Measurements from ENCODE around the gene SF3B2. TPM values are rescaled to one million over a fixed set of nuclear protein-coding genes. Genes with fewer than 3 reads are reported as not detected.
"Not testable (repeated sequence)": the region's sequence is repeated elsewhere in the genome, so short reads cannot be mapped to it uniquely, and the experiment has no call there.

The SF3B2 gene
- total RNA-seq (2014; rRNA removed; shearing (Covaris generic)), result 172 and 177 TPM in 2 replicates

- peak; percentile 94 for DNase-seq (ENCODE audit: low spot score)
Observed at GRCh38 chr11:66051766-66052663, at the start of gene SF3B2. Gene SF3B2 (plus strand): TSS chr11:66052364. CDS start chr11:66052385, 21 bp downstream.

GRCh38 chr11:66002648-66003225, 49.4 kb upstream of the SF3B2 start:
- no peak for DNase-seq (ENCODE audit: low spot score)

GRCh38 chr11:66003291-66003690, 48.9 kb upstream of the SF3B2 start:
- DNase-seq (ENCODE audit: low spot score), result no peak

GRCh38 chr11:66004186-66004585, 48.0 kb upstream of the SF3B2 start:
- no peak for DNase-seq (ENCODE audit: low spot score)

GRCh38 chr11:66006134-66006890, 45.9 kb upstream of the SF3B2 start:
- DNase-seq (ENCODE audit: low spot score), result no peak

GRCh38 chr11:66006891-66007176, 45.3 kb upstream of the SF3B2 start:
- DNase-seq (ENCODE audit: low spot score), result no peak

- peak; percentile 39 for DNase-seq (ENCODE audit: low spot score)
Observed at GRCh38 chr11:66007201-66007634, 44.9 kb upstream of the SF3B2 start.

- DNase-seq (ENCODE audit: low spot score), result no peak
Observed at GRCh38 chr11:66008095-66008467, 44.1 kb upstream of the SF3B2 start.

- DNase-seq (ENCODE audit: low spot score), result peak; percentile 83
Observed at GRCh38 chr11:66008468-66009101, 43.6 kb upstream of the SF3B2 start.

GRCh38 chr11:66010036-66010435, 42.1 kb upstream of the SF3B2 start:
- DNase-seq (ENCODE audit: low spot score), result not testable (repeated sequence)

- DNase-seq (ENCODE audit: low spot score), result peak; percentile 75
Observed at GRCh38 chr11:66011239-66011784, 40.9 kb upstream of the SF3B2 start.

- DNase-seq (ENCODE audit: low spot score), result no peak
Observed at GRCh38 chr11:66011785-66012303, 40.3 kb upstream of the SF3B2 start, which contains the start of gene CST6. Gene CST6 (plus strand): TSS chr11:66012008. CDS start chr11:66012045, 37 bp downstream.

GRCh38 chr11:66012371-66012945, 39.7 kb upstream of the SF3B2 start:
- no peak for DNase-seq (ENCODE audit: low spot score)

GRCh38 chr11:66012946-66013761, 39.0 kb upstream of the SF3B2 start:
- DNase-seq (ENCODE audit: low spot score), result peak; percentile 72

- DNase-seq (ENCODE audit: low spot score), result no peak
Observed at GRCh38 chr11:66013762-66014100, 38.4 kb upstream of the SF3B2 start.

GRCh38 chr11:66014804-66015453, 37.2 kb upstream of the SF3B2 start:
- DNase-seq (ENCODE audit: low spot score), result no peak

- DNase-seq (ENCODE audit: low spot score), result peak; percentile 96
Observed at GRCh38 chr11:66015454-66015881, 36.7 kb upstream of the SF3B2 start.

GRCh38 chr11:66015936-66016792, 36.0 kb upstream of the SF3B2 start:
- DNase-seq (ENCODE audit: low spot score), result no peak

- no peak for DNase-seq (ENCODE audit: low spot score)
Observed at GRCh38 chr11:66016793-66017177, 35.4 kb upstream of the SF3B2 start.
